Measurements from ENCODE around the gene KLHL13.

Gene KLHL13

GRCh38 chrX:117992192-117992723, 124.4 kb downstream of the KLHL13 start:
- Histone ChIP-seq H3K36me3 (ENCODE audit: insufficient read depth, low read length) (no peaks in the 10 kb centered on the region), H3K4me2 (ENCODE audit: low read depth, low read length, poor library complexity, severe bottlenecking) (no peak overlapping the region), H3K9ac (ENCODE audit: low read depth, low read length, poor library complexity, severe bottlenecking) (no peak overlapping the region), H3K9me3 (ENCODE audit: insufficient read depth, low read depth, low read length) (no peaks in the 10 kb centered on the region), H3K79me2 (ENCODE audit: insufficient read depth, low read length) (no peaks in the 10 kb centered on the region), H2AFZ (ENCODE audit: low read length) (no peak overlapping the region), H3K4me1 (ENCODE audit: insufficient read depth, low read length, poor library complexity, severe bottlenecking) (no peaks in the 10 kb centered on the region), H4K20me1 (ENCODE audit: insufficient read depth, low read length, poor library complexity, severe bottlenecking) (no peaks in the 10 kb centered on the region), H3K4me3 (ENCODE audit: low read length, poor library complexity, severe bottlenecking) (no peak overlapping the region), H3K9me2 (replicated peaks; ENCODE audit: low read depth, low read length) (no peaks in the 10 kb centered on the region), H3K27me3 (ENCODE audit: insufficient read depth, low read length, poor library complexity, severe bottlenecking) (no peaks in the 10 kb centered on the region), H3F3A (ENCODE audit: low read depth) (no peaks in the 10 kb centered on the region)
- TF ChIP-seq EZH2phosphoT487 (IDR thresholded peaks at IDR 0.05; ENCODE audit: borderline replicate concordance) = no peak
- no peak for TF ChIP-seq CTCF (conservative IDR thresholded peaks at IDR 0.05; ENCODE audit: low read length)

GRCh38 chrX:117990438-117990837, 126.2 kb downstream of the KLHL13 start:
- no peaks in the 10 kb centered on the region for H3K36me3 ChIP-seq (ENCODE audit: insufficient read depth, low read length)
- no peaks in the 10 kb centered on the region for H3K9me3 ChIP-seq (ENCODE audit: insufficient read depth, low read depth, low read length)
- no peak overlapping the region for H2AFZ ChIP-seq (ENCODE audit: low read length)
- no peak for TF ChIP-seq EZH2phosphoT487 (IDR thresholded peaks at IDR 0.05; ENCODE audit: borderline replicate concordance)
- no peak for TF ChIP-seq CTCF (conservative IDR thresholded peaks at IDR 0.05; ENCODE audit: low read length)
- H3K9ac ChIP-seq (ENCODE audit: low read depth, low read length, poor library complexity, severe bottlenecking) = no peak overlapping the region
- H3F3A ChIP-seq (ENCODE audit: low read depth) = no peaks in the 10 kb centered on the region
- H3K27me3 ChIP-seq (ENCODE audit: insufficient read depth, low read length, poor library complexity, severe bottlenecking) = no peaks in the 10 kb centered on the region
- no peak overlapping the region for H3K4me3 ChIP-seq (ENCODE audit: low read length, poor library complexity, severe bottlenecking)
- no peaks in the 10 kb centered on the region for H3K79me2 ChIP-seq (ENCODE audit: insufficient read depth, low read length)
- no peak overlapping the region for H3K4me2 ChIP-seq (ENCODE audit: low read depth, low read length, poor library complexity, severe bottlenecking)
- no peaks in the 10 kb centered on the region for H3K9me2 ChIP-seq (replicated peaks; ENCODE audit: low read depth, low read length)
- H4K20me1 ChIP-seq (ENCODE audit: insufficient read depth, low read length, poor library complexity, severe bottlenecking) = no peaks in the 10 kb centered on the region
- H3K4me1 ChIP-seq (ENCODE audit: insufficient read depth, low read length, poor library complexity, severe bottlenecking) = no peaks in the 10 kb centered on the region

GRCh38 chrX:117989512-117989911, 127.1 kb downstream of the KLHL13 start:
- Histone ChIP-seq H3K9me2 (replicated peaks; ENCODE audit: low read depth, low read length) (no peaks in the 10 kb centered on the region), H4K20me1 (ENCODE audit: insufficient read depth, low read length, poor library complexity, severe bottlenecking) (no peaks in the 10 kb centered on the region), H3K36me3 (ENCODE audit: insufficient read depth, low read length) (no peaks in the 10 kb centered on the region), H3K27me3 (ENCODE audit: insufficient read depth, low read length, poor library complexity, severe bottlenecking) (no peaks in the 10 kb centered on the region), H2AFZ (ENCODE audit: low read length) (no peak overlapping the region), H3K9ac (ENCODE audit: low read depth, low read length, poor library complexity, severe bottlenecking) (no peak overlapping the region), H3K4me3 (ENCODE audit: low read length, poor library complexity, severe bottlenecking) (no peak overlapping the region), H3K79me2 (ENCODE audit: insufficient read depth, low read length) (no peaks in the 10 kb centered on the region), H3K4me2 (ENCODE audit: low read depth, low read length, poor library complexity, severe bottlenecking) (no peak overlapping the region), H3F3A (ENCODE audit: low read depth) (no peaks in the 10 kb centered on the region), H3K4me1 (ENCODE audit: insufficient read depth, low read length, poor library complexity, severe bottlenecking) (no peaks in the 10 kb centered on the region), H3K9me3 (ENCODE audit: insufficient read depth, low read depth, low read length) (no peaks in the 10 kb centered on the region)
- TF ChIP-seq EZH2phosphoT487 (IDR thresholded peaks at IDR 0.05; ENCODE audit: borderline replicate concordance) (no peak), CTCF (conservative IDR thresholded peaks at IDR 0.05; ENCODE audit: low read length) (no peak)

Measured in Loucy (cell line).